ENCODE measurements around the gene ITK. TPM values are rescaled to one million over a fixed set of nuclear protein-coding genes. Genes with fewer than 3 reads are reported as not detected.
"Not testable (repeated sequence)": the region's sequence is repeated elsewhere in the genome, so short reads cannot be mapped to it uniquely, and the experiment has no call there.

ITK gene
- total RNA-seq, 1 donor from 2014 or later, result under 0.01 TPM

- no peaks in the 10 kb centered on the region for H3K4me1 ChIP-seq (ENCODE audit: control insufficient read depth in 3 of 3, insufficient read depth in 3 of 3, low read length in 3 of 3)
- H3K36me3 ChIP-seq (ENCODE audit: control insufficient read depth in 3 of 3, insufficient read depth in 3 of 3, low read length in 3 of 3), result no peaks in the 10 kb centered on the region
- H3K9me3 ChIP-seq (ENCODE audit: control insufficient read depth in 3 of 3, low read length in 3 of 3), result no peaks in the 10 kb centered on the region
- H3K9ac ChIP-seq (ENCODE audit: low read depth in 1 of 3, low read length in 3 of 3), result no peak overlapping the region
- H3K4me3 ChIP-seq (ENCODE audit: low read length in 3 of 3), result no peak overlapping the region
- H3K27ac ChIP-seq (ENCODE audit: low read depth, low read length), result no peak overlapping the region
- H3K27me3 ChIP-seq (ENCODE audit: control insufficient read depth in 3 of 3, insufficient read depth in 3 of 3, low read length in 3 of 3), result peaks cover 0 to 8% (median 0%) of the 10 kb centered on the region in 3 donors
Observed at GRCh38 chr5:157167214-157167621, 13.4 kb upstream of the ITK start.

- H3K4me3 ChIP-seq (ENCODE audit: low read length in 3 of 3), result no peak overlapping the region
- H3K27ac ChIP-seq (ENCODE audit: low read depth, low read length), result no peak overlapping the region
- no peak overlapping the region for H3K9ac ChIP-seq (ENCODE audit: low read depth in 1 of 3, low read length in 3 of 3)
- no peaks in the 10 kb centered on the region for H3K9me3 ChIP-seq (ENCODE audit: control insufficient read depth in 3 of 3, low read length in 3 of 3)
- H3K4me1 ChIP-seq (ENCODE audit: control insufficient read depth in 3 of 3, insufficient read depth in 3 of 3, low read length in 3 of 3), result no peaks in the 10 kb centered on the region
- peaks cover 0 to 7% (median 0%) of the 10 kb centered on the region in 3 donors for H3K27me3 ChIP-seq (ENCODE audit: control insufficient read depth in 3 of 3, insufficient read depth in 3 of 3, low read length in 3 of 3)
- H3K36me3 ChIP-seq (ENCODE audit: control insufficient read depth in 3 of 3, insufficient read depth in 3 of 3, low read length in 3 of 3), result no peaks in the 10 kb centered on the region
Observed at GRCh38 chr5:157168286-157168685, 12.4 kb upstream of the ITK start.

- no peak overlapping the region for H3K9ac ChIP-seq (ENCODE audit: low read depth in 1 of 3, low read length in 3 of 3)
- peaks cover 0 to 2% (median 2%) of the 10 kb centered on the region in 3 donors for H3K27me3 ChIP-seq (ENCODE audit: control insufficient read depth in 3 of 3, insufficient read depth in 3 of 3, low read length in 3 of 3)
- no peak overlapping the region for H3K27ac ChIP-seq (ENCODE audit: low read depth, low read length)
Observed at GRCh38 chr5:157172403-157172802, 8.2 kb upstream of the ITK start.

GRCh38 chr5:157175071-157175612 is 5.5 kb upstream of the ITK start:
- Histone ChIP-seq H3K36me3 (ENCODE audit: control insufficient read depth in 3 of 3, insufficient read depth in 3 of 3, low read length in 3 of 3) (no peaks in the 10 kb centered on the region), H3K4me3 (ENCODE audit: low read length in 3 of 3) (no peak overlapping the region), H3K27ac (ENCODE audit: low read depth, low read length) (no peak overlapping the region), H3K27me3 (ENCODE audit: control insufficient read depth in 3 of 3, insufficient read depth in 3 of 3, low read length in 3 of 3) (peaks cover 0 to 2% (median 2%) of the 10 kb centered on the region in 3 donors), H3K4me1 (ENCODE audit: control insufficient read depth in 3 of 3, insufficient read depth in 3 of 3, low read length in 3 of 3) (no peaks in the 10 kb centered on the region), H3K9me3 (ENCODE audit: control insufficient read depth in 3 of 3, low read length in 3 of 3) (no peaks in the 10 kb centered on the region), H3K9ac (ENCODE audit: low read depth in 1 of 3, low read length in 3 of 3) (no peak overlapping the region)

More at GRCh38 chr5:157172403-157172802, 8.2 kb upstream of the ITK start:
- Histone ChIP-seq H3K9me3 (ENCODE audit: control insufficient read depth in 3 of 3, low read length in 3 of 3) (no peaks in the 10 kb centered on the region), H3K4me3 (ENCODE audit: low read length in 3 of 3) (no peak overlapping the region), H3K36me3 (ENCODE audit: control insufficient read depth in 3 of 3, insufficient read depth in 3 of 3, low read length in 3 of 3) (no peaks in the 10 kb centered on the region), H3K4me1 (ENCODE audit: control insufficient read depth in 3 of 3, insufficient read depth in 3 of 3, low read length in 3 of 3) (no peaks in the 10 kb centered on the region)

GRCh38 chr5:157177953-157178352 is 2.7 kb upstream of the ITK start:
- no peak overlapping the region for H3K27ac ChIP-seq (ENCODE audit: low read depth, low read length)
- H3K9ac ChIP-seq (ENCODE audit: low read depth in 1 of 3, low read length in 3 of 3), result no peak overlapping the region

GRCh38 chr5:157178966-157179365 is 1.7 kb upstream of the ITK start:
- Histone ChIP-seq H3K36me3 (ENCODE audit: control insufficient read depth in 3 of 3, insufficient read depth in 3 of 3, low read length in 3 of 3) (no peaks in the 10 kb centered on the region), H3K27ac (ENCODE audit: low read depth, low read length) (no peak overlapping the region), H3K4me1 (ENCODE audit: control insufficient read depth in 3 of 3, insufficient read depth in 3 of 3, low read length in 3 of 3) (no peaks in the 10 kb centered on the region)

More at GRCh38 chr5:157177953-157178352, 2.7 kb upstream of the ITK start:
- H3K36me3 ChIP-seq (ENCODE audit: control insufficient read depth in 3 of 3, insufficient read depth in 3 of 3, low read length in 3 of 3), result no peaks in the 10 kb centered on the region
- no peaks in the 10 kb centered on the region for H3K4me1 ChIP-seq (ENCODE audit: control insufficient read depth in 3 of 3, insufficient read depth in 3 of 3, low read length in 3 of 3)
- peaks cover 0 to 5% (median 2%) of the 10 kb centered on the region in 3 donors for H3K27me3 ChIP-seq (ENCODE audit: control insufficient read depth in 3 of 3, insufficient read depth in 3 of 3, low read length in 3 of 3)
- H3K4me3 ChIP-seq (ENCODE audit: low read length in 3 of 3), result no peak overlapping the region
- no peaks in the 10 kb centered on the region for H3K9me3 ChIP-seq (ENCODE audit: control insufficient read depth in 3 of 3, low read length in 3 of 3)

GRCh38 chr5:157182143-157182757 is 1.6 kb downstream of the ITK start:
- no peaks in the 10 kb centered on the region for H3K4me1 ChIP-seq (ENCODE audit: control insufficient read depth in 3 of 3, insufficient read depth in 3 of 3, low read length in 3 of 3)
- no peaks in the 10 kb centered on the region for H3K36me3 ChIP-seq (ENCODE audit: control insufficient read depth in 3 of 3, insufficient read depth in 3 of 3, low read length in 3 of 3)
- no peak overlapping the region for H3K9ac ChIP-seq (ENCODE audit: low read depth in 1 of 3, low read length in 3 of 3)
- no peak overlapping the region for H3K27ac ChIP-seq (ENCODE audit: low read depth, low read length)
- H3K9me3 ChIP-seq (ENCODE audit: control insufficient read depth in 3 of 3, low read length in 3 of 3), result no peaks in the 10 kb centered on the region
- no peak overlapping the region for H3K4me3 ChIP-seq (ENCODE audit: low read length in 3 of 3)
- H3K27me3 ChIP-seq (ENCODE audit: control insufficient read depth in 3 of 3, insufficient read depth in 3 of 3, low read length in 3 of 3), result peaks cover 0 to 3% (median 3%) of the 10 kb centered on the region in 3 donors

More at GRCh38 chr5:157178966-157179365, 1.7 kb upstream of the ITK start:
- H3K9ac ChIP-seq (ENCODE audit: low read depth in 1 of 3, low read length in 3 of 3), result no peak overlapping the region
- no peak overlapping the region for H3K4me3 ChIP-seq (ENCODE audit: low read length in 3 of 3)
- no peaks in the 10 kb centered on the region for H3K9me3 ChIP-seq (ENCODE audit: control insufficient read depth in 3 of 3, low read length in 3 of 3)
- H3K27me3 ChIP-seq (ENCODE audit: control insufficient read depth in 3 of 3, insufficient read depth in 3 of 3, low read length in 3 of 3), result peaks cover 0 to 5% (median 4%) of the 10 kb centered on the region in 3 donors

GRCh38 chr5:157184117-157184670 is 3.6 kb downstream of the ITK start:
- H3K4me3 ChIP-seq (ENCODE audit: low read length in 3 of 3), result no peak overlapping the region

GRCh38 chr5:157185122-157185521 is 4.5 kb downstream of the ITK start:
- not testable (repeated sequence) for H3K27me3 ChIP-seq (ENCODE audit: control insufficient read depth in 3 of 3, insufficient read depth in 3 of 3, low read length in 3 of 3); H3K9me3 ChIP-seq (ENCODE audit: control insufficient read depth in 3 of 3, low read length in 3 of 3); H3K27ac ChIP-seq (ENCODE audit: low read depth, low read length); H3K4me1 ChIP-seq (ENCODE audit: control insufficient read depth in 3 of 3, insufficient read depth in 3 of 3, low read length in 3 of 3); H3K36me3 ChIP-seq (ENCODE audit: control insufficient read depth in 3 of 3, insufficient read depth in 3 of 3, low read length in 3 of 3); H3K4me3 ChIP-seq (ENCODE audit: low read length in 3 of 3); H3K9ac ChIP-seq (ENCODE audit: low read depth in 1 of 3, low read length in 3 of 3)

More at GRCh38 chr5:157184117-157184670, 3.6 kb downstream of the ITK start:
- H3K4me1 ChIP-seq (ENCODE audit: control insufficient read depth in 3 of 3, insufficient read depth in 3 of 3, low read length in 3 of 3), result no peaks in the 10 kb centered on the region
- H3K27ac ChIP-seq (ENCODE audit: low read depth, low read length), result no peak overlapping the region
- no peaks in the 10 kb centered on the region for H3K9me3 ChIP-seq (ENCODE audit: control insufficient read depth in 3 of 3, low read length in 3 of 3)
- no peaks in the 10 kb centered on the region for H3K36me3 ChIP-seq (ENCODE audit: control insufficient read depth in 3 of 3, insufficient read depth in 3 of 3, low read length in 3 of 3)
- no peak overlapping the region for H3K9ac ChIP-seq (ENCODE audit: low read depth in 1 of 3, low read length in 3 of 3)
- peaks cover 0 to 3% (median 3%) of the 10 kb centered on the region in 3 donors for H3K27me3 ChIP-seq (ENCODE audit: control insufficient read depth in 3 of 3, insufficient read depth in 3 of 3, low read length in 3 of 3)

GRCh38 chr5:157186309-157187045 is 5.8 kb downstream of the ITK start:
- no peak overlapping the region for H3K9ac ChIP-seq (ENCODE audit: low read depth in 1 of 3, low read length in 3 of 3)
- peaks cover 0 to 3% (median 3%) of the 10 kb centered on the region in 3 donors for H3K27me3 ChIP-seq (ENCODE audit: control insufficient read depth in 3 of 3, insufficient read depth in 3 of 3, low read length in 3 of 3)
- H3K4me3 ChIP-seq (ENCODE audit: low read length in 3 of 3), result no peak overlapping the region
- H3K9me3 ChIP-seq (ENCODE audit: control insufficient read depth in 3 of 3, low read length in 3 of 3), result no peaks in the 10 kb centered on the region
- no peaks in the 10 kb centered on the region for H3K36me3 ChIP-seq (ENCODE audit: control insufficient read depth in 3 of 3, insufficient read depth in 3 of 3, low read length in 3 of 3)
- no peaks in the 10 kb centered on the region for H3K4me1 ChIP-seq (ENCODE audit: control insufficient read depth in 3 of 3, insufficient read depth in 3 of 3, low read length in 3 of 3)
- H3K27ac ChIP-seq (ENCODE audit: low read depth, low read length), result no peak overlapping the region

Data from skeletal muscle tissue (tissue), 4 donors.